GM19099 (cell line): Measurements from ENCODE around the gene RTL3.

ENCODE experiments used
- POLR2A ChIP-seq: IDR thresholded peaks from 3 replicates; pipeline ENCODE4 v1.6.1; 2011; ENCODE audit warnings: low read depth; ENCODE audit not compliant: insufficient read length; ENCODE audit errors: extremely low read depth

RTL3 gene, protein sequence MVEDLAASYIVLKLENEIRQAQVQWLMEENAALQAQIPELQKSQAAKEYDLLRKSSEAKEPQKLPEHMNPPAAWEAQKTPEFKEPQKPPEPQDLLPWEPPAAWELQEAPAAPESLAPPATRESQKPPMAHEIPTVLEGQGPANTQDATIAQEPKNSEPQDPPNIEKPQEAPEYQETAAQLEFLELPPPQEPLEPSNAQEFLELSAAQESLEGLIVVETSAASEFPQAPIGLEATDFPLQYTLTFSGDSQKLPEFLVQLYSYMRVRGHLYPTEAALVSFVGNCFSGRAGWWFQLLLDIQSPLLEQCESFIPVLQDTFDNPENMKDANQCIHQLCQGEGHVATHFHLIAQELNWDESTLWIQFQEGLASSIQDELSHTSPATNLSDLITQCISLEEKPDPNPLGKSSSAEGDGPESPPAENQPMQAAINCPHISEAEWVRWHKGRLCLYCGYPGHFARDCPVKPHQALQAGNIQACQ

GRCh38 chrX:78658845-78659744 lies at the start of gene RTL3:
RTL3 (minus strand) TSS chrX:78659328; CDS start chrX:78658420, 908 bp downstream.
- TF ChIP-seq POLR2A, result no peak

GRCh38 chrX:78708816-78709215 lies 49.7 kb upstream of the RTL3 start:
- TF ChIP-seq POLR2A, result no peak

GRCh38 chrX:78708262-78708661 lies 49.1 kb upstream of the RTL3 start:
- no peak for TF ChIP-seq POLR2A

DNA sequence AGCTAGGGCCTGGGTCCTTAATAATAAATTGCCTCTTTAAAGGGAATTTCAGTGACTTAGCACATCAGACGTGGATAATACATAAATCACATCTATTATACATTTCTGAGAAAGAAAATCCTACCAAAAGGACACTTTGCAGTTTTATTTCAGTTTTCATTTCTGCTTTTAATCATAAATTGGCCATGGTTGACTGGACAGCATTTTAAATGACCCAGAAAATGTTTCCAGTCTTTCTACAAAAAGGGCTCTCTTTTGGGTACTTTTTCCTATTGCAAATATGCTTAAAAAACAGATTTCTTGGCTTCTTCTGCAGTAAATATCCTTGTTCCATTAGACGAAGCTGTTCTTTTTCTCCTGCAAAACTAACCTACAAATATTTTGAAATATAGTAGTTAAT lies 46.9 kb upstream of the RTL3 start:
- TF ChIP-seq POLR2A, result no peak

DNA sequence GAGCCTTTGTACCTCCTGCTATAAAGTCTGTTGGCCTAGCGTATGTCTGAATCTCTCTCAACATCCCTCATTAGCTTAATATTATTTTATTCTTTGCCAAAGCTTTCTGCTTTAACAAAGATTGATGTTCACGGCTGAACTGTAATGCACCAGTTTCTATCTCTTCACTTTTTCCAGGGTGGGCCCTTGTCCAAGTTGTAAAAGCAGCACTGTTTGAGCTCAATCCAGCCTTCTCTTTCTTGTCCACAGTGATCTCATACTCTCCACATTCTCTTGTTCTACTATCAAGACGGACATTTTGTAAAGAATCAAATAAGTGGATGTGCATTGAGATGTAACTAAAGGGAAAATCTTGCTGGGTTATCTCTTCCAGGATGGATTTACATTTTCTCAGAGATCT lies 34.4 kb upstream of the RTL3 start:
- no peak for TF ChIP-seq POLR2A

- no peak for TF ChIP-seq POLR2A
These were observed 33.9 kb upstream of the RTL3 start for GRCh38 chrX:78693012-78693411.

DNA sequence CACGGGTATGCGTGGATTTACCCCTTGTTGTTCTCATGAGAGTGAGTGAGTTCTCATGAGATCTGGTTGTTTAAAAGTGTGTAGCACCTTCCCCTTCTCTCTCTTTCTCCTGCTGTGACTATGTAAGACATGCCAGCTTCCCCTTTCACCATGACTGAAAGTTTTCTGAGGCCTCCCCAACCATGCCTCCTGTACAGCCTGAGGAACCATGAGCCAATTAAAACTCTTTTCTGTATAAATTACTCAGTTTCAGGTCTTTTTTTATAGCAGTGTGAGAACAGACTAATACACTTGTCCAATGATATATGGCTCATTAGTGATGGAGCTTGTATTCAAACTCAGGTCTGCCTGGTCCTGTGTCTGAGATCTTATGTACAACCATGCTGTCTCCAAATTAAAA lies 28.5 kb upstream of the RTL3 start:
- no peak for TF ChIP-seq POLR2A

DNA sequence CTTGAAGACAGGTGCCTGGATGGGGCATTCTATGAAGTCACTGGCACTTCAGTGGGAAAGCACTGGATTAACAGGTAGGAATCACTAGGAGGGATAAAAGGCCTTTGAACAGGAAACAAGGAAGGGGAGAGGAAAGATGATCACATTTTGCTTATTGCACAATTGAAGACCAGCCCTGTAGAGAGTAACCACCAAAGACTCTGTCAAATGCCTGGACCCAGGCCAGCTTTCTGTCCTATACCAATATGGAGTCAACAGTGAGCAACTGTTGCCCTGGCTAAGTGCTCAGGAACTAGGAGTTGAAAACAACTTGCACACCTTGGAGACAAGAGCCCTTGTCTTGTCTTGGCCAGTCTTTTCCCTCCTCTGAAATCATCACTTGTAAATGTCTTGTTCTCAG lies 14.1 kb upstream of the RTL3 start:
- TF ChIP-seq POLR2A, result no peak

GRCh38 chrX:78665342-78665741 lies 6.2 kb upstream of the RTL3 start:
- no peak for TF ChIP-seq POLR2A

GRCh38 chrX:78661836-78662235 lies 2.7 kb upstream of the RTL3 start:
- TF ChIP-seq POLR2A, result no peak

DNA sequence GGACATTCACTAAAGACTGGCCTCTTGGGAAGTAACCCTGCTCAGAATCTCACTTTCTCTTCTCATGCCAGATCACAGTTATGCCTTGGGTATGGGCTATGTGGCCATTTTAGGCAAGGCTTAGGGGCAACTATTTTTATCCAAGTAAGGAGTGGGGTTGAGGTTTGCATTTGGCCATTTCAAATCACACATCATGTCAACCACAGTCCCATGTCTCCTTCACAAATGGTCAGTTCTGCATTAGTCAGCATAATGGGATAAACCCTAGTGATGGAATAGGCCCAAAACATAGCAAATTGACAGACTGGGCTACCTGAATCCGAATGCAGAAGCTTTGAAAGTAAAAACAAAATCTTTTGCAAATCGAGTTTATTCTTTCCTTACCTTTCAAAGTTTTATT lies 827 bp upstream of the RTL3 start:
- TF ChIP-seq POLR2A, result no peak

DNA sequence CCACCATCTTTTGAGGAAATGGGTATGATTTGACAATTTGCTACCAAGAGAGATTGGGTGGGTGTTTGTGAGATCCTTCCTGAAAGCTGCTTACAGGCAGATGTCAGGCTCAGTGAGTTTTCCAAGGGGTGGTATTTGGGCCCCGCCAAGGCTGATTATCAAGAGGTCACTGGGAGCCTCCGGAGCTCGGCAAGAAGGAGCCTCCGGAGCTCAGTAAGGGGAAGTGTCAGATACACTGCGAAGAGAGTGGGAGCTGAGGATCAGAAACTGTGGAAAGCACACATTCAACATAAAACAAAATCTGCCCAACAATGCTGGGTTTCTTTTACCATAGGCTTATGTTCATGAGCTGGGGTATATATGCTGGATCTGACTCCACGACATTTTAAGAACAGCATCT lies 714 bp downstream of the RTL3 start:
- TF ChIP-seq POLR2A, result no peak

- no peak for TF ChIP-seq POLR2A
These were observed 3.5 kb downstream of the RTL3 start for GRCh38 chrX:78655642-78656041.

GRCh38 chrX:78653118-78653822 lies 5.9 kb downstream of the RTL3 start:
- no peak for TF ChIP-seq POLR2A

DNA sequence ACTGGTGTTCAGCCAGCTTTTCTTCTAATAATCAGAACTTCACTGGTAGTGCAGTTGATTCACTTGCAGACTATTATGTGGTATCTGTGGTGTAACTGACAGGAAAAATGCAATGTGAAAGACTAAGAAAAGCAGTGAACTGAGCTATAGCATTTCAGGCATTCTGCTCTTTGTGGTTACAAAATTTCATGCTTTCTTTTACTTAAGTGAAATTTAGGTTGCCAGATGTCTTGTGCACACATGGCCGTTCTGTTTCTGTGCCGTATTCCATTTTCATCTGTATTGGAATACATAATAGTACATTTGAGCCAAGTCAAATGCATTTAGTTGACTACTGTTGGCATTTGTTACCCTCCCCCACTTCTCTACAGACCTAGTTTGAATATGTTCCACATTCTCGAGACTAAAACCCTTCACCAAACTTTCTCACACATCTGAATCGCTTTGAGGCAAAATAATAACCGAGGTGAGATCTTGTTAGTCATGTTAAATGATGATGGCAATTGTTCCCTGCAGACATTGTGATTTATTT lies 8.2 kb downstream of the RTL3 start:
- no peak for TF ChIP-seq POLR2A
